ENCODE data around the gene ERI3. TPM values are rescaled to one million over a fixed set of nuclear protein-coding genes. Genes with fewer than 3 reads are reported as not detected.

Gene ERI3
- total RNA-seq, 4 donors from 2014 or later = 28.8 to 63.2 (median 45.0) TPM

DNA sequence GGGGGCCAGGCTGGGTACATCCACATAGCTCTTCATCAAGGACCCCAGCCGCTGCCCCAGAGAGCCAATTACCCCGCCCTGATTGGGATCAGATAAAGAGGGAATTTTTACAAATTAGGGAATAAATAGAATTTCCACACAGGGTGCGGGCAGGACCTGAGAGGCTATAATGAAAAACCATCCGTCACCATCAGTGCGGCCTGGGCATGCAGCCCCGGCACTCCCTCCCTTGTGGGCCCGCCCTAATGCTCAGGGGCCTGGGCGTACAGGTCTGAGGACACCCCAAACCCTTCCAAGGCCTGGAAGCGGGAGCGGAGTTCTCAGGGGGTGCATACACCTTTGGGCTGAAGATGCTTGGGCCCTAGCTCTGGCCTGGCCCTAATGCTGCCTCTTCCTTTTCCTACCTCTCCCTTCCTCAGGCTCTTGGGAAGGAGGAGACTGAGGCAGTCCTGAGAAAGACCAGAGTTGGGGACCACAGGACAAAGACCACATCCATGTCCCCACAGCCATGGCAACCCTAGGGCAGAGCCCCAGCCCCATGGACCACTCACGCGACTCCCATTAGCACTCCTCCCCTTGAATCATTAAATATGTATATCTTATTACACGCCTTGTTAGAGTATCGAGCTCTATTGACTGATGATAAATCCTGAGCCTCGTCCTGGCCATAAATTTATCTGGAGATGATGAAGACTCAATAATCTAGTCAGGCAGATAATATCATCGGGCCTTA is 125.5 kb downstream of the ERI3 start:
- 96 to 97% methylated on average over 10 to 15 of the region's 16 CpGs for WGBS, 2 donors
- Histone ChIP-seq H3K27ac (no peak overlapping the region), H3K4me3 (replicated peaks in 1 of 3) (no peak overlapping the region), H3K27me3 (no peaks in the 10 kb centered on the region), H3K4me1 (no peaks in the 10 kb centered on the region), H3K9me3 (no peaks in the 10 kb centered on the region), H3K36me3 (no peaks in the 10 kb centered on the region)
- DNase-seq = no peak
- TF ChIP-seq CTCF (IDR thresholded peaks at IDR 0.05) (no peak), POLR2A (IDR thresholded peaks at IDR 0.05) (no peak)
- intact Hi-C loops (cut with DNase I) = no loop called here

DNA sequence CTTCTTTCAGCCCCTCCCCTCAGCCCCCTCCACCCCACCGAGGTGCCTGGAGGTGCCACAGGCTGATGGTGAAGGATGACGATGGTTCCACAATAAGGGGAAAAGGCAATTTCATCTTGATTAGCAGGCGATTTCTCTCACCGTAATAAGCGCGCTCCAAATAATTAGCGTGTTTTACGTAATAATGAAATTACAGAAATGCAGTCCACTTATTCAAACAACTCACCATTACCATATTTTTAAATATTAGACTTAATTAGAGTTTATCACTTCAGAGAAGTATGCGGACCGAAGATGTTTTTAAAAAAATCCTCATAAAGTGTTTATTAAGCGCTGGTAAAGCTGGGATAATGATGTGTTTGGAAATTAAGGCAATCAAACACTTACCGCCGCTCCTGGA is 126.8 kb downstream of the ERI3 start:
- no peak for DNase-seq
- H3K27me3 ChIP-seq = no peaks in the 10 kb centered on the region
- 96 to 98% methylated on average over 13 of the region's 13 CpGs for WGBS, 2 donors
- intact Hi-C loops (cut with DNase I) = no loop called here
- H3K4me1 ChIP-seq = no peaks in the 10 kb centered on the region
- H3K27ac ChIP-seq = no peak overlapping the region
- no peaks in the 10 kb centered on the region for H3K36me3 ChIP-seq
- no peaks in the 10 kb centered on the region for H3K9me3 ChIP-seq
- no peak overlapping the region for H3K4me3 ChIP-seq (replicated peaks in 1 of 3)
- no peak for TF ChIP-seq CTCF (IDR thresholded peaks at IDR 0.05)
- TF ChIP-seq POLR2A (IDR thresholded peaks at IDR 0.05) = no peak

- H3K9me3 ChIP-seq = no peaks in the 10 kb centered on the region
- H3K4me1 ChIP-seq = no peaks in the 10 kb centered on the region
- WGBS, 2 donors = 75 to 94% methylated on average over 1 of the region's 1 CpG
- H3K4me3 ChIP-seq (replicated peaks in 1 of 3) = no peak overlapping the region
- TF ChIP-seq CTCF (IDR thresholded peaks at IDR 0.05) (no peak), POLR2A (IDR thresholded peaks at IDR 0.05) (no peak)
- DNase-seq = no peak
- no peaks in the 10 kb centered on the region for H3K36me3 ChIP-seq
- no peak overlapping the region for H3K27ac ChIP-seq
- no peaks in the 10 kb centered on the region for H3K27me3 ChIP-seq
- intact Hi-C loops (cut with DNase I) = no loop called here
Observed at GRCh38 chr1:44227211-44227610, 127.8 kb downstream of the ERI3 start.

DNA sequence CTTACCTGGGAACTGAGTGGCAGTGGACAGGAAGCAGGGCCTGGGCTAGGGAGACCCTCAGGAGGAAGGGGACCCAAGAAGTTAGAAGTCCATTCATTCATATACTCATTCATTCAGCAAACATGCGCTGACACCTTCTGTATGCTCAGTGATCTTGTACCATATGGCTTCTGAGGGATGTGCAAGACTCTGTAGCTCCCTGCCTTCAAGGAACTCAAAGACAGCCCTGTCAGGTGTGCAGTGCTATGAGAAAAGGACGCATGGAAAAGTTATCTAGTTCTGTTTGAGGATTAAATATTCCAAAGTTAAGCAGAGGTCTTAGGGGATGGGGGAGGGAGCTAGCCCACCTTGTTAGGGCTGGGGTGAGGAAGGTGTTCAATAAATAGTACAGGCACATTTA is 129.3 kb downstream of the ERI3 start:
- DNase-seq = no peak
- intact Hi-C loops (cut with DNase I) = no loop called here
- Histone ChIP-seq H3K4me3 (replicated peaks in 1 of 3) (no peak overlapping the region), H3K9me3 (no peaks in the 10 kb centered on the region), H3K27me3 (no peaks in the 10 kb centered on the region), H3K36me3 (peaks cover 7% of the 10 kb centered on the region in 2 donors), H3K27ac (no peak overlapping the region), H3K4me1 (no peaks in the 10 kb centered on the region)
- TF ChIP-seq CTCF (IDR thresholded peaks at IDR 0.05) = no peak
- TF ChIP-seq POLR2A (IDR thresholded peaks at IDR 0.05) = no peak
- 89 to 96% methylated on average over 2 of the region's 2 CpGs for WGBS, 2 donors

DNA sequence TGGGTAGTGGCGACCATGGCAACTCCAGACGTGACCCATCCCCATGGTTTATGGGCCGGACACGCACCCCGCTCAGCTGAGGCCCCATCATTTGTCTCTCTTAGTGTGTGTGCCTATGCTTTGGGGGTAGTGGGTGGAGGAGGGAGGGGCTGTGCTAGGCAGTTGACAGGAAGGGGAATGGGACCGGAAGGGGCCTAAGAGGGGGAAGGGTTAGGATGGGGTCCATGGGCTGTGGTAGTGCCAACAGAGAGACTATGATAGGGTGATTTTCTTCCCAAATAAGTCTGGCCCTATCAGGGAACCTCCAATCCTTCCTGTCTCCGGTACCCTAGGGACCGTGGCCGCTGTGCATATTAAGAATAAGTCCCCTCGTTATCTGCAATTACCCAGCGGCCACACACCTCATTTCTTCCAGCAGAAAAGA is 131.9 kb downstream of the ERI3 start:
- no peak for DNase-seq
- H3K9me3 ChIP-seq = no peaks in the 10 kb centered on the region
- intact Hi-C loops (cut with DNase I) = no loop called here
- TF ChIP-seq CTCF (IDR thresholded peaks at IDR 0.05) = no peak
- no peak for TF ChIP-seq POLR2A (IDR thresholded peaks at IDR 0.05)
- no peaks in the 10 kb centered on the region for H3K27me3 ChIP-seq
- no peak overlapping the region for H3K27ac ChIP-seq
- H3K4me1 ChIP-seq = no peaks in the 10 kb centered on the region
- WGBS, 2 donors = 84 to 88% methylated on average over 10 to 11 of the region's 11 CpGs
- no peak overlapping the region for H3K4me3 ChIP-seq (replicated peaks in 1 of 3)
- peaks cover 31 to 32% of the 10 kb centered on the region in 2 donors for H3K36me3 ChIP-seq

Measured in thyroid gland (tissue), 4 donors.